ENCODE results near the gene ARID5B.

ARID5B gene

DNA sequence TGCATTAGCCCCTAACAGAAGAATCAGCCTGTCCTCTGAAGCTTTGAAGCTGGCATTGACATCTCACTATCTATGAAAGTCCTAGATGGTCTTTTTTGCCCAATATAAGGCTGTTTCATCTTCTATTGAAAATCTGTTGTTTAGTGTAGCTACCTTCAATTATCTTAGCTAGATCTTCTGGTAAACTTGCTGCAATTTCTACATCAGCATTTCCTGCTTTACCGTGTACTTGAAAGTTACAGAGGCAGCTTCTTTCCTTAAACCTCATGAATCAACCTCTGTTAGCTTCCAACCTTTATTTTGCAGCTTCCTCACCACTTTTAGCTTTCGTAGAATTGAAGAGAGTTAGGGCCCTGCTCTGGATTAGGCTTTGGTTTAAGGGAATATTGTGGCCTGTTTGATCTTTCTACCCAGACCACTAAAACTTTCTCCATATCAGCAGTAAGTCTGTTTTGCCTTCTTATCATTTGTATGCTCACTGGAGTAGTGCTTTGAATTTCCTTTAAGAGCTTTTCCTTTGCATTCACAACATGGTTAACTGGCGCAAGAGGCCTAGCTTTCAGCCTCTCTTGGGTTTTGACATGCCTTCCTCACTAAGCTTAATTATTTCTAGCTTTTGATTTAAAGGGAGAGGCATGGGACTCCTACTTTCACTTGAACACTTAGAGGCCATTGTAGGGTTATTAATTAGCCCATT lies 32.5 kb downstream of the ARID5B start:
- TF ChIP-seq, protein P1, sequence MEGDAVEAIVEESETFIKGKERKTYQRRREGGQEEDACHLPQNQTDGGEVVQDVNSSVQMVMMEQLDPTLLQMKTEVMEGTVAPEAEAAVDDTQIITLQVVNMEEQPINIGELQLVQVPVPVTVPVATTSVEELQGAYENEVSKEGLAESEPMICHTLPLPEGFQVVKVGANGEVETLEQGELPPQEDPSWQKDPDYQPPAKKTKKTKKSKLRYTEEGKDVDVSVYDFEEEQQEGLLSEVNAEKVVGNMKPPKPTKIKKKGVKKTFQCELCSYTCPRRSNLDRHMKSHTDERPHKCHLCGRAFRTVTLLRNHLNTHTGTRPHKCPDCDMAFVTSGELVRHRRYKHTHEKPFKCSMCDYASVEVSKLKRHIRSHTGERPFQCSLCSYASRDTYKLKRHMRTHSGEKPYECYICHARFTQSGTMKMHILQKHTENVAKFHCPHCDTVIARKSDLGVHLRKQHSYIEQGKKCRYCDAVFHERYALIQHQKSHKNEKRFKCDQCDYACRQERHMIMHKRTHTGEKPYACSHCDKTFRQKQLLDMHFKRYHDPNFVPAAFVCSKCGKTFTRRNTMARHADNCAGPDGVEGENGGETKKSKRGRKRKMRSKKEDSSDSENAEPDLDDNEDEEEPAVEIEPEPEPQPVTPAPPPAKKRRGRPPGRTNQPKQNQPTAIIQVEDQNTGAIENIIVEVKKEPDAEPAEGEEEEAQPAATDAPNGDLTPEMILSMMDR (IDR thresholded peaks at IDR 0.05; ENCODE audit: low read depth, low read length): no peak
- DNase-seq (ENCODE audit: extremely low read depth, low read depth): no peak

DNA sequence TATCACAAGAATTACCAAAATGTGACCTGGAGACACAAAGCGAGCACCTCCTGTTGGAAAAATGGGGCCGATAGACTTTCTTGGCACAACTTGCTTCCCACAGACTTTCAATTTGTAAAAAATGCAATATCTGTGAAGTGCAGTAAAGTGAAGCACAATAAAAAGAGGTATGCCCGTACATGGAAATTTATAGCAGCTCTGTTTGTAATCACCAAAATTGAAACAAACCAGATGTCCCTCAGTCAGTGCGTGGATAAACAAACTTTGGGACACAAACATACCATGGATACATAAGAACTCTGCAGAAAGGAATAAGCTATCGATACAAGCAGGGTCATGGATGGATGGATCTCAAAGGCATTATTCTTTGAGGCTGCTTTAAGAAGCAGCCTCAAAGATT lies 33.6 kb downstream of the ARID5B start:
- TF ChIP-seq, protein P1 (IDR thresholded peaks at IDR 0.05; ENCODE audit: low read depth, low read length): no peak

DNA sequence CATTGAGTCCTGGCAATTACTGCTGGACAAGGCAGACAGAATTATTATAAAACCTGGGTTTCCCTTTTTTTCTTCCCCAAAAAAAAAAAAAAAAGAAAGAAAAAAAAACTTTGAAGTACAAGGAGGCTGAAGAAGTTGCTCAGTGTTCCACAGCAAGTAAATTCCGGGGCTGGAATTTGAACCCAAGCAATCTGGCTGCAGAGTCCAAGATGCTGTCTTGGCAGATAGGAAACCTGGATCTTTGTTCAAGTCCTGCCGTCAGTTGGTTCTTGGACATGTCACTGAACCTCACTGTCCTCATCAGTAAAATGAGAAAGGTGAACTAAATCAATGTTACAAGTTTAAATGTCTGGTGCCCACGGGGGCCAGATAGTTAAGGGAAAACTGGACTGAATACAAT lies 35.3 kb downstream of the ARID5B start:
- TF ChIP-seq, protein P1 (IDR thresholded peaks at IDR 0.05; ENCODE audit: low read depth, low read length): no peak
- no peak for DNase-seq (ENCODE audit: extremely low read depth, low read depth)

More for the DNA sequence above, 33.6 kb downstream of the ARID5B start:
- peak; percentile 22 for DNase-seq (ENCODE audit: extremely low read depth, low read depth)

DNA sequence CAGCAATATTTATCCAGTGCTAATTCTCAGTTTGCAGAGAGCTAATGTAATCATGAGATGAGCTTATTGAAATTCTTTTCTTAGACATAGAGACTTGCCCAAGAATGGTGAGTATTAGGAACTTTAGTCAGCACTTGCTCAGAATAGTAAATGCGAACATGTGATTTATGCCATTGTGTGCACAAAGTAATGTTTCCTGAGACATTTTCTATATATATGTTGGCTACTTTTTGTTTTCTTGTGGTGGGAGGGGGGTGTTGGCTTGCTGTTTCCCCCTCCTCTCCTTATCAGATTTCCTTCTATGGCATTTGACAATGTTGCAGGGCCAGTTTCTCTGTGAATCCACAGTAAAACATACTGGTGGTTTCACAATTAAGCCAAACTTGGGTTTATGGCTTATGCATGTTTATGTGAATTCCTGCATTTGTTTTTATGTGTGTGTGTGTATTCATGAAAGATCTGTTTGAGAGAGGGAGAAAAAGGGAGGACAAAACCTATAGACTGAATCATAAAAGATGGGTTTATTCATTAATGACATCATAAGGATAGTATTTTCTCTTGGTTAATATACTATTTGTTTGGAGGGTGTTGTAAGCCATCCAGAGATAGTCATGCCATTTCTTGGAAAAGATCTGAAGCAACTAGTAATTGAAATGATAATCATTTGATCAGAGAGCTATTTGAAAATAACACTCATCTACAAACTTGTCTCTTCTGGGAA lies 36.3 kb downstream of the ARID5B start:
- no peak for DNase-seq (ENCODE audit: extremely low read depth, low read depth)
- TF ChIP-seq, protein P1 (IDR thresholded peaks at IDR 0.05; ENCODE audit: low read depth, low read length): no peak

DNA sequence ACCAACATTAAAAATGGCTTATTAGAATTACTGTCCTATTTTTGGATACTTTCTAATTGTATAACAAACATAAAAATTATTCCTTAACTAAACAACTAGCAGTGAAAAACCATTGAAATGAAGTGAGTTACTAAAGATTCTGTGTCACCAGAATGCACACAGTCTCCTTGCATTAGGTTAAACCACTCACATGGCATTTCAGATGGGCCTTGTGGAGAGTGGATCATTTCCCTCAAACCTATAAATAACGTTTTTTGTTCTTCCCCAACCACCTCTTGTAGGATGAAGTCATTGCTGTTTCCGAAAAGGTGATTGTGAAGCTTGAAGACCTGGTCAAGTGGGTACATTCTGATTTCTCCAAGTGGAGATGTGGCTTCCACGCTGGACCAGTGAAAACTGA lies 38.4 kb downstream of the ARID5B start:
- no peak for DNase-seq (ENCODE audit: extremely low read depth, low read depth)
- TF ChIP-seq, protein P1 (IDR thresholded peaks at IDR 0.05; ENCODE audit: low read depth, low read length): no peak

DNA sequence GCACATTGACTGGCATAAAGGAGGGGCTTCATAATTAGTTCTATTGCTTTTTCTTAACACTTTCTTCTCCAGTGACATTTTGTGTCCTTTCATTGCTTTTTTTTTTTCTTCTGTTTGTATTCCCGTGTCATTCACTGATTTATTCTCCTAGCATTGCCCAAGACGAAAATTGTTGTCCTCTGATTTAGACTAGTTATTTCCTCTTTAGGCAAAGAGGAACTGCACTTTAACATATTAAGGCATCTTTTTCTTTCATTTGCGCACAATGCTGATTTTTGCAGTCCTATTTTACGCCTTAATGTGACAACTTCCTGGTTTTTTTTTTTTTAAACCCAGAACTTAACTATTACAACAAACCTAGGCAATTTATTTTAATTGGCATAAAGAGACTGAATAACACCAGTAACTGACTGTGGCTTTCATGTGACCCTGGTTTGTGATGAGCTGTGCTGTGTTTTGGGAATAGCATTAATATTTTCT lies 39.7 kb downstream of the ARID5B start:
- TF ChIP-seq, protein P1 (IDR thresholded peaks at IDR 0.05; ENCODE audit: low read depth, low read length): no peak
- no peak for DNase-seq (ENCODE audit: extremely low read depth, low read depth)
